Coronary artery (tissue), 2 donors: ENCODE measurements around the gene ULK3.
A peak's percentile ranks its signal among the peaks of the same experiment; 100 is the strongest.

Source experiments
- DNase-seq: peaks from one replicate; pipeline ENCODE4 v3.0.0-alpha.2; 2017; ENCODE audit warnings: low spot score
- H3K27ac ChIP-seq, 2 donors: fragments of 200-600 bp; sonication (generic); one replicate each; pipeline ENCODE4 v1.5.1; 2016 to 2019
- H3K4me3 ChIP-seq: fragments of 200-600 bp; sonication (generic); 2 replicates; pipeline ENCODE4 v1.5.1; 2016; ENCODE audit warnings: mild to moderate bottlenecking, moderate library complexity
- CTCF ChIP-seq: fragments of 200-600 bp; sonication (generic); IDR thresholded peaks from one replicate; pipeline ENCODE4 v1.5.1; 2019; ENCODE audit warnings: antibody characterized with exemption

ULK3 gene

GRCh38 chr15:74793135-74794028 lies 49.6 kb downstream of the ULK3 start:
- no peak overlapping the region for H3K27ac ChIP-seq
- H3K4me3 ChIP-seq: no peak overlapping the region
- TF ChIP-seq CTCF: no peak
- DNase-seq: no peak

GRCh38 chr15:74792227-74793016 lies 50.5 kb downstream of the ULK3 start:
- no peak for TF ChIP-seq CTCF
- Histone ChIP-seq H3K4me3 (no peak overlapping the region), H3K27ac (no peak overlapping the region)
- no peak for DNase-seq

GRCh38 chr15:74791667-74792066 lies 51.3 kb downstream of the ULK3 start:
- Histone ChIP-seq H3K4me3 (no peak overlapping the region), H3K27ac (no peak overlapping the region)
- no peak for TF ChIP-seq CTCF
- DNase-seq: no peak

GRCh38 chr15:74791007-74791406 lies 51.9 kb downstream of the ULK3 start:
- DNase-seq: no peak
- H3K4me3 ChIP-seq: no peak overlapping the region
- no peak for TF ChIP-seq CTCF
- H3K27ac ChIP-seq: no peak overlapping the region

GRCh38 chr15:74790080-74790916 lies 52.7 kb downstream of the ULK3 start:
- no peak for DNase-seq
- peak overlapping the region; percentile 34 for H3K4me3 ChIP-seq
- peak overlapping the region; percentile 59 to 67 for H3K27ac ChIP-seq
- no peak for TF ChIP-seq CTCF

GRCh38 chr15:74789741-74790079 lies 53.2 kb downstream of the ULK3 start:
- TF ChIP-seq CTCF: no peak
- no peak for DNase-seq
- Histone ChIP-seq H3K27ac (peak overlapping the region; percentile 59 to 67), H3K4me3 (peak overlapping the region; percentile 34)
